Skin epidermis (tissue), 12 donors: Measurements from ENCODE around the gene TYSND1.
"Not testable (repeated sequence)": the region's sequence is repeated elsewhere in the genome, so short reads cannot be mapped to it uniquely, and the experiment has no call there.

Experiments used
- H3K27ac ChIP-seq, 21 experiments: fragments of 200-600 bp; sonication (generic) in 11 of 21; one replicate each; pipeline ENCODE4 v1.5.0; 2020; ENCODE audit warnings: mild to moderate bottlenecking in 3 of 21, inconsistent platforms in 2 of 21, moderate library complexity in 2 of 21
- H3K4me3 ChIP-seq, 7 experiments: fragments of 200-600 bp; sonication (generic) in 2 of 7; one replicate each; pipeline ENCODE4 v1.5.0; 2020; ENCODE audit warnings: inconsistent platforms in 2 of 7, mild to moderate bottlenecking in 2 of 7, moderate library complexity in 1 of 7

TYSND1 gene, protein sequence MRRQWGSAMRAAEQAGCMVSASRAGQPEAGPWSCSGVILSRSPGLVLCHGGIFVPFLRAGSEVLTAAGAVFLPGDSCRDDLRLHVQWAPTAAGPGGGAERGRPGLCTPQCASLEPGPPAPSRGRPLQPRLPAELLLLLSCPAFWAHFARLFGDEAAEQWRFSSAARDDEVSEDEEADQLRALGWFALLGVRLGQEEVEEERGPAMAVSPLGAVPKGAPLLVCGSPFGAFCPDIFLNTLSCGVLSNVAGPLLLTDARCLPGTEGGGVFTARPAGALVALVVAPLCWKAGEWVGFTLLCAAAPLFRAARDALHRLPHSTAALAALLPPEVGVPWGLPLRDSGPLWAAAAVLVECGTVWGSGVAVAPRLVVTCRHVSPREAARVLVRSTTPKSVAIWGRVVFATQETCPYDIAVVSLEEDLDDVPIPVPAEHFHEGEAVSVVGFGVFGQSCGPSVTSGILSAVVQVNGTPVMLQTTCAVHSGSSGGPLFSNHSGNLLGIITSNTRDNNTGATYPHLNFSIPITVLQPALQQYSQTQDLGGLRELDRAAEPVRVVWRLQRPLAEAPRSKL

DNA sequence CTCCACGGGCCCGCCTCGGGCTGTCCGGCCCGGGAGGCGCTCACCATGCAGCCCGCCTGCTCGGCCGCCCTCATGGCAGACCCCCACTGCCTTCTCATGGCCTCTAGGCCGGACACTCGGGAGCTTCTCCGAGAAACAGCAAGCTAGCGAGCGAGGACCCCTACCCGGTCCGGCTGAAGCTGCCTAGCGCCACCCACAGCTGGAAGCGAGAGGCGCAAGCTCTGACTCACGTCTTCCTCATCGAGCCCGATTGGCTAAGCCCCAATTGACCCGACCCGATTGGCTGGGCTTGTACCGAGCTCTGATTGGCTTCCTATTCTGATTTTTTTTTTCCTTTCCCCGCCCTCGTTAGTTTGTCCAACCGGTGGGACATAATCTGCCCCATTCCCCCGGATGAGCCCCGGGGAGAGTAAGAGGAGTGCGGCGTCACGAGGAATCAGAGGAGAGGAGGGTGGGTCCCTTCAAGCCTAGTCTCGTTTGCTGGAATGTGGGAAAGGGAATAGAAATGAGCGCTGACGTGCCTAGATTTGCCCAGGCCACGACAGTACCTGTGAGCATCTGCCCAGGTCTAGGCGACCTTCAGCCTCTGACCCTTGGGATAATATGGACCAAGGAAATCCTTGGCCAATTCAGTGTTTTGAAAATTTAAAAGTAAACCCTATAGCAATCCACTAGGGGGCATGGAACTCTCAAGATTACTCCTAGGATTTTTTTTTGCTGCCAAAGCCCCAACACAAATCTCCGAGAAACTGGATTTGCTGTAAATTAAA lies at the start of gene TYSND1:
Gene TYSND1, minus strand, starts transcription at position 212 of the 770 bp plus-strand sequence. Its CDS starts 114 bp downstream, at position 98.
- Histone ChIP-seq H3K27ac (peak within 1 kb of the TSS; percentile 75 to 97 (median 94)), H3K4me3 (peak within 1 kb of the TSS; percentile 59 to 90 (median 82))

DNA sequence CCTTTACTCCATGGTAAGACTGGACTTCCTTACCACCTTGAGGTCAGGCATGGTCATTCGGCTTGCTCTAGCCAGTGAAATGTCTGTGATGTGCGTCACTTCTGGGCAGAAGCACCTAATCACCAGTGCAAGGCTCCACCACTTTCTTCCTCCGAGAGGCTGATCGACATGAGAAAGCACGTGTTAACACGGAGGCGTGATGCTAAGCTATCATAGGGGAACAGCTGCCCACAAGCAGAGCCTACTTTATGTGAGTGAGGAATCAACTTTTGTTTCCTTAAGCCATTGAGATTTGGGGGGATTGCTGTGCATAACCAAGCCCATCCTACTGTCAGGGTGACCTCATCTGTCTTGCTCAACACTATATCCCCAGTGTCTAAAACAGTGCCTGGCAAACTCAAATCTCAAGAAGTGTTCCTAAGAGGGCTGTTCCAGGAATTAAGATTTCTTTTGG lies 46.9 kb upstream of the TYSND1 start:
- Histone ChIP-seq H3K4me3 (no peak overlapping the region), H3K27ac (peak overlapping the region in 14 of 21 experiments; percentile 0 to 76 (median 58))

DNA sequence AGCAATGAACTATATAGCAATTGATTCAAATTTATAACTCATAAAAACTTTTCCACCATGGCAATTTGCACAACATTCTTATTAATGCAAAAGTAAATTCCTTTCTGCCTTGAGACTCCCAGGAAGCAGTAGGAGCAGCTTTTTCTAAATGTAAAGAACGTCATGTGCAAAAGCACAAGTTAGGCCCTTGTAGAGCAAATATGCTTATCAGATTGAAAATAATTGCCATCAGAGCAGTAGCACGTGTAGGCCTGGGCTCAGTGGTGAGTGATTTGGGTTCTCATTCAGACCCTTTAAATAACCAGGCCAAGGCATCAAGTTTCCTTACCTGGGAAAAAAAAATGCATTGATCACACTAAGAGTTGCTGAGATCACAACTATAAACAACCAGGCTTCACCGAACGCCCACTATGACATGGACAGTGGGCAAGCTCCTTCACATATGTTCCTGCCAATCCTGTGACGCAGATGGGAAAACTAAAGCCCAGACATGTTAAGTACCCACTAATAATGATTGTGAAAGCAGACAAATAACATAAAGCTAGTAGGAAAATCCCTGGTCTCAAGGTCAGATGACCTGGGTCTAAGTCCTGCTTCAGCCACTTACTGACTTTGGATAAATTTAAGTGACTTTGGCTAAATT lies 45.9 kb upstream of the TYSND1 start:
- H3K27ac ChIP-seq, result peak overlapping the region in 18 of 21 experiments; percentile 0 to 76 (median 58)
- H3K4me3 ChIP-seq, result no peak overlapping the region

DNA sequence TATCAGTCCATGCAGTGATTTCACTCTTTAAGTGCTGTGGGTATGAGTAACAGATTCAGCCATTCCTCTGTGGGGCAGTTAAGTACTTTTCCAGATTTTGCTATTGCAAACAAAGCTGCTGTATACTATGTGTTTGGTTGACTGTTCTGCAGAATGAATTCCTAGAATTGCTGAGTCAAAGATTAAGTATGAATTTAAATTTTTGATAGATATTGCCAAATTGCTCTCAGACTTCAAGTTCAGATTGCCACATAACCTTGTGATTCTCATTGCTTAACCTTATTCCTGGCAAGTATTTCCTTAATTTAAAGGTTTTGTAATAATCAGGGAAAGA lies 45.4 kb upstream of the TYSND1 start:
- H3K4me3 ChIP-seq, result no peak overlapping the region
- peak overlapping the region in 10 of 21 experiments; percentile 48 to 76 (median 65) for H3K27ac ChIP-seq

DNA sequence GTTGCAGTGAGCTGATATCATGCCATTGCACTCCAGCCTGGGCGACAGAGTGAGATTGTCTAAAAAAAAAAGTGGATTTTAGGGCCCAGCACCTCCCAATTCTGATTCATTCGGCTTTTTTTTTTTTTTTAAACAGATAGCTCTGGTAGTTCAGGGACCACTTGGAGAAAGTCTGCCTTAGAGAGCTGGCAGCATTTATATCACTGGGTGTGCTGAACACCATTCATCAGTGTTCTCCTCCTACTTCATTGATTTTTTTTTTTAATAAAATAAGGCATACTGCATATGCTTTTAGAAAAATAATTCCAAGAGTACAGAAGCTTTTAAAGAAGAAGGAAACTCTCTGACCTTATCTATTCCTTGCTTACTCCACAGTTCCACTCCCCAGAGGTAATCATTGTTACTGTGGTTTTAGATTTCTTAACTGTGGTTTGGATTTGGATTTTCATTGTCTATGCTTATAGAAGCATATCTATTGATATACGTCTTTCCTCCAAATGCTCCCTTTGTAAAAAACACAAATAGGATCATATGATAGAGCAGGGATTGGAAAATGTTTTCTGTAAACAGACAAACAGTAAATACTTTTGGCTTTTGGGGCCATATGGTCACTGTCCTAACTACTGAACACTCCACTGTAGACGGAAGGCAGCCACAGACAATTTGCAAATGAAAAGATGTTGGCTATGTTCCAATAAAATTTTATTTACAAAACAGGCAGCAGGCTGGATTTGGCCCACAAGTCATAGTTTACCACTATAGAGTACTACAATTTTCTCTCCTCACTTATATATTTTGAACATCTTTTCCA lies 44.9 kb upstream of the TYSND1 start:
- H3K4me3 ChIP-seq, result no peak overlapping the region
- peak overlapping the region in 15 of 21 experiments; percentile 3 to 73 (median 31) for H3K27ac ChIP-seq

DNA sequence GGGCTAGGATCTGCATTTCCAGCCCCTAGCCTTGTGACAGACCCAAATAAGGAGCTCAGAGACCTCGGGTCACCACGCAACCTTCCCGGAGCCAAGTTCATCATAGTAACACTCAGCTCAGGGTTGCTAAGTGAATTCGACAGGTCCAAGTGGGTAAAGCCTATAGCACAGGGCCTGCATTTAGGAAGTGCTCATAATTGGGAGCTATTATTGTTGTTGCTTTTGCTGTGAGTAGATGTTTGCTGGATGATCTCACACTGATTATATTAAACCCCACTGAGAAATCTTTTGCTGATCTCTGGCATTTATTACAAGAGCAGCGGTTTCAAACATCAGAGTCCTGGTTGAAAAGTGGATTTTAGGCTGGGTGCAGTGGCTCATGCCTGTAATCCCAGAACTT lies 44.1 kb upstream of the TYSND1 start:
- Histone ChIP-seq H3K27ac (peak overlapping the region in 10 of 21 experiments; percentile 2 to 61 (median 18)), H3K4me3 (no peak overlapping the region)

DNA sequence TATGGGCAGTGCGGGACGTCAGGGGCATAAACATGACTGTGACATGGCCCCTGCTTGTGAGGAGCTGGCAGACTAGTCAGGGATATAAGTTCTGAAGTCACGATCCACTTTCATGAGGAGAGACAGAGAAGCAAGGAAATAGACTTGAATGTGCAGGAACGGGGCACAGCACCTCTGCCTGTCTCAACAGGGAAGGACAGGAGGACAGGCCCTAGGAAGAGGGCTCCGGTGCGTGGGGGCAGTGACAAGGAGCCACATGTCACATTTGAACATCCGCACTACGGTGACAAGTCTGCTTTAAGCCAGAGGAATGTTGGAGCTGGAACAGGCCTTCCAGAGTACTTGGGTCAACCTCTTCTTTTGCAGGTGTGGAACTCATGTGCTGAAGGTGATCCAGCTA lies 43.6 kb upstream of the TYSND1 start:
- H3K27ac ChIP-seq, result peak overlapping the region in 6 of 21 experiments; percentile 2 to 61 (median 32)
- no peak overlapping the region for H3K4me3 ChIP-seq

DNA sequence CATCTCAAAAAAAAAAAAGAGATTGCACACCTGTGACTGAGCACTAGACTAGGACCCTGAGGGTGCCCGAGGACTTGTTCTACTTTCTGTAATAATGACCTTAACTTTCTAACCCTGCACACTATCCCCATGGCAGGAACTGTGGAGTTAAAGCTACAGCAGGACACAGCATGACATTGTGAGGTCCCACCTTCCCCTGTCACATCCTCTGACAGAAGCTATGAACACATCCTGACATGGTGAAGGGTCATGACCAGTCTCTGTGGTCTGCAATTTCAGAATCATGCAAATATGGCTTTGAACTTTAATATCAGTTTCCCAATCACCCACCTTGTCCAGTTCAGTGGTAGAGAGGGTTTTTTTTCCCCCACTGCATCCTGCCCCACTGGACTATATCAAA lies 42.3 kb upstream of the TYSND1 start:
- no peak overlapping the region for H3K27ac ChIP-seq
- no peak overlapping the region for H3K4me3 ChIP-seq

DNA sequence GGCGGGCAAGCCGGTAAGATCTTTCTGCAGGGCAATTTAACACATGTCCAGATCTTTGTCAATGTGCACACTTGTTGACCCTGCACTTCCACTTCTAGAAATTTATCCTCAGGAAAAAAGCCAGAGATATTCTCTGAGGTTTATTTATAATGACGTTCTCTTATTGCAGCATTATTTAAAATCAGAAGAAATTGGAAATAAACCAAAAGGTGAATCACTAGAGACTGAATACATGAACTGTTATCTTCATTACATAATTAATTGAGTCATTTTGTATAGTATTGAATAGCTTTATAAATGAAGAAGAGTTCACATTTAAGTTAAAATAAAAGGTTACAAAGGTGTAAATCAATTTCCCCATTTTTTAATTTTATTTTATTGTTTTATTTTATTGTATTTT lies 40.1 kb upstream of the TYSND1 start:
- Histone ChIP-seq H3K27ac (no peak overlapping the region), H3K4me3 (no peak overlapping the region)

DNA sequence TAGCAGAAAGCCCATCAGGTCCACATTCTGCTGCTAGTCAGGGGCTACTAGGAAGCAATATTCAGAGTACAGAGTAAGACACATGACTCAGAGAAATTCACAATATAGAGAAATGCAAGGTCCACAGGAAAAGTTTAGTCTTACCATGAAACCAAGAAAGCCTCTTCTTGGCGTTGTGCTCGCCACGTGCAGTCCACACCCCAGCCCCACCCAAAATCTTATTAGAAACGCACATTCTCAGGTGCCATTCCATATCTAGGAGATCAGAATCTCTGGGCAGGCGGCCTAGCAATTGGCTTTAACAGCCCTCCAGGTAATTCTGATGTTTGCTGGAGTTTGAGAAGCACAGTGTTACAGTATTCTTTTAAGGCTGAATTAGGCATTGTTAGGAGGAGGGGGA lies 39.6 kb upstream of the TYSND1 start:
- no peak overlapping the region for H3K4me3 ChIP-seq
- H3K27ac ChIP-seq, result no peak overlapping the region

DNA sequence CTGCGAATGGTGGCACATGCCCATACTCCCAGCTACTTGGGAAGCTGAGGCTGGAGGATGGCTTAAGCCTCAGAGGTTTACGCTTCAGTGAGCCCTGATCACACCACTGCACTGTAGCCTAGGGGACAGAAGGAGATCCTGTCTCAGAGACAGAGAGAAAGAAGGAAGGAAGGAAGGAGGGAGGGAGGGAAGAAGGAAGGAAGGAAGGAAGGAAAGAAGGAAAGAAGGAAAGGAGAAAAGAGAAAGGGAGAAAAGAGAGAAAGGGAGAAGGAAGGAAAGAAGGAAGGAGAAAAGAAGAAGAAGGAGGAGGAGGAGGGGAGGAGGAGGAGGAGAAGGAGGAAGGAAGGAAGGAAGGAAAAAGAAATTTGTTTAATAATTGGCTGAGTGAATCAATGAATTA lies 36.8 kb upstream of the TYSND1 start:
- Histone ChIP-seq H3K4me3 (no peak overlapping the region), H3K27ac (no peak overlapping the region)

DNA sequence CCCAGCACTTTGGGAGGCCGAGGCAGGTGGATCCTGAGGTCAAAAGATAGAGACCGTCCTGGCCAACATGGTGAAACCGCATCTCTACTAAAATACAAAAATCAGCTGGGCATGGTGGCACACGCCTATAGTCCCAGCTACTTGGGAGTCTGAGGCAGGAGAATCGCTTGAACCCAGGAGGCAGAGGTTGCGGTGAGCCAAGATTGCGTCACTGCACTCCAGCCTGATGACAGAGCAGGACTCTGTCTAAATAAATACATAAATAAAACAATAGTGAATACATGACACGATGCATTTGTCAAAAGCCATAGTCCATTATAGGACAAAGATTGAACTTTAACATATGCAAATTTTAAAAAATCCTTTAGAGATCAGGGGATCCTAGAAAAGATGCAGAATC lies 32.7 kb upstream of the TYSND1 start:
- H3K27ac ChIP-seq, H3K4me3 ChIP-seq: not testable (repeated sequence)

DNA sequence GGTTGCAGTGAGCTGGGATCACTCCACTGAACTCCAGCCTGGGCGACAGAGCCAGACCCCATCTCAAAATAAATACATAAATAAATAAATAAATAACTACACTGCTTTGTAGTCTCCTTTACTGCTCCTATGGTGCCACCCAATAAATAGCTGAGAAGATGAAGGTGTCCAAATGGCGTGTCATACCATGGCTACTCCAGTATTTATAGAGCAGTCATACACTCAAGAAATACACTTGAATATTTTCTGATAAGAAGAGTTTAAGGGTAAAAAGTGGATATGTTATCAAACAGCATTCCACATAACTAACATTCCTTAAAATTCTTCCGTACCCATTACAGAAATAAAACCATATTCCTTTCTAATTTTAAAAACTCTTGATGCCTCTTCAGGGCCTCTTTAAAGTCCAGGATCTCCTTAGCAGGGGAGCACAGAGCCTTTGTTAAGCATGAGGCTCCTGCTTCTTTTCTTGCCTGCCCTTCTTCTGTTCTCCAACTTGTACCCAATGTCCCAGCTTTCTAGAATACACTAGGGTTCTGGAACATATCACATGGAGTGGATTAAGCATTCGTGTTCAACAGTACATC lies 31.7 kb upstream of the TYSND1 start:
- Histone ChIP-seq H3K27ac (no peak overlapping the region), H3K4me3 (no peak overlapping the region)

DNA sequence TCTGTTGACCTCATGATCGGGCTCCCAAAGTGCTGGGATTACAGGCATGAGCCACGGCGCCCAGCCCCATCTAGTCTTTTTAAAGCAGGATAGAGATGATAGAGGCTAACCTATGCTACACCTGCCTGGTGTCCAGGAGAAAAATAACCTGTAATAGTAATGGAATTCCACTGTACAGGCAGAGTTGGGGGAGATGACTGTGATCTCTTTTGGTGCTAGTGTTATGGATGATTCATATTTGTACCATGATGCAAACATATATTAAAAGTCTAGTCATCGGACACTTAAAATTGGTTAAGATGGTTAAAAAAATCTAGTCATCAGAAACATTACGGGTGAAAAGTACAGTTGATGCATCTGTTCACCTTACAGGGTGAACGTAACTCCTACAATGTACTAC lies 29.9 kb upstream of the TYSND1 start:
- H3K4me3 ChIP-seq, result no peak overlapping the region
- H3K27ac ChIP-seq, result no peak overlapping the region

DNA sequence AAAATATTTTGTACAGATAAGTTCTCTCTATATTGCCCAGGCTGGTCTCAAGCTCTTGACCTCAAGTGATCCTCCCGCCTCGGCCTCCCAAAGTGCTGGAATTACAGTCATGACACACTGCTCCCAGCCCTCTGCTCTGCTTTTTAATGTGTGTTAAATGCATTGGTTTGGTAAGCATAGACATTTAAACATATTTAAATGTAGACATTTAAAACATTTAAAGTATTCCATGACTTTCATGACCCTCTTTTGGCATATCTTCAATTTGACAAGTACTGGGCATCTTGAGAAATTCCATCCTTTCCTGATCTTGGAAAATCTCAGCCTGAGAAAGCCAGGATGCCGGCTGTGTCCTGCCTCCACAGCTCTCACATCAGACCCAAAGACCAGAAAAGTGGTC lies 29.0 kb upstream of the TYSND1 start:
- Histone ChIP-seq H3K4me3 (no peak overlapping the region), H3K27ac (no peak overlapping the region)

DNA sequence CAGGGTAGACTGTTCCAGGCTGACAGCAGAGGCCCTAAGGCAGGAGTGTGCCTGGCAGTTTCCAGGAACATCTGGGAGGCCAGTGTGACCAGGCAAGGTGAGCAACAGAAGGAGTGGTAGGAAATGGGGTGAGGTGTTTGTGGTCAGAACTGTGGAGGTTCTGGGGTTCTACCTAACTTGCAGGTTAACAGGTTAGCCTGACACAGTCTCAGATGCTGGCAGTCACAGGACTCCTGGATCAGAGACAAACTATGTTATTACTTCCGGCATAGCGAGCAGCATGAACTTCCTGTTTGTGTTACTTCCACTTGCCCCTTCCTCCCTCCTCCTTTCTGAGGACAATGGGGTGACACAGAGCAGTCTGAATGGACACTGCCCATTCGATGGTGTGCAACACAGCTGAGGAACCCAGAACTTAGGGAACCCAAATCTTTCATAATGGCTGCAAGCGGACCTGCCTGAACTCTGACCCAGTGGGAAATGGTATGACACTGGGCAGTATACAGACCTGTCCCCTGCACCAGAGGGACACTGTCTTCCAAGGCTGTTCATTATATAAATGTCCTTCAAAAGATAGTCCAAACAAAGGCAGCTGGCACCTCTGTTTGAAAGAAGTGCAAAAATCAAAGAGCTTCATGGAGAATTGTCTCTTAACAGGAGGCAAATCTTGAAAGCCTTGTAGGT lies 27.7 kb upstream of the TYSND1 start:
- H3K4me3 ChIP-seq, result no peak overlapping the region
- H3K27ac ChIP-seq, result peak overlapping the region in 11 of 21 experiments; percentile 16 to 71 (median 39)

DNA sequence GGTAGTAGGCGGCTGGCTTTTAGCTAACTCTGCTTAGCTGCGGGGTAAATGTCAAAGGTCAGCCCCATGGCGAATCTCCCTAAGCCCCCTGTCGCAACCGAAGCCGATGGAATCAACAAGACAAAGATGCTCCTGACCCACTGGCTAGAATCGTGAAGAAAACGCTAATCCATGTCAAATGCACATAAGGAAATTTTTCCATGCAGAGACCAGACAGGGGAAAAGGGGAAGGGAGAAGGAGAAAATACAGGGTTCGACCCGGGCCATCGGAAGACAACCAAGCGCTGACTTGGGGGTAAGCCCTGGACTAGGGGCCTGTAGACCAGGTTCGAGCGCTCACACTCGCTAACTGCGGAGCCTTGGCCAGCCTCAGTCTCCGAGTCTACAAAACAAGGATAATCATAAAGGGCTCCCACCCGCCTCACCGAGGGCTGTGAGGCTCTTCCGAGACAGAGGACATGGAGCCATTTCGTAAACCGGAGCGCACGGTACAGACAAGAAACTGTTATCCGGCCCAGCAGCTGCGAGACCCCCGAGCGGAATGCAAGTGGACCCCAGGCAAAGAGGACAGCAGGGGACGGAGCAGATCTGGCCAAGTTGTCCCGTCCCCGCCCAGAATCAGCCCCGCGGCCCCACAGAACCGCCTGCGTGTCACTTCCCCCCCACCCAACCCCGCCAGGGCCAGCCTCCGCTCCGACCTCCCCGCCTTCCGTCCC lies 23.3 kb upstream of the TYSND1 start:
- H3K27ac ChIP-seq, result peak overlapping the region; percentile 68 to 98 (median 93)
- H3K4me3 ChIP-seq, result peak overlapping the region; percentile 61 to 97 (median 85)

DNA sequence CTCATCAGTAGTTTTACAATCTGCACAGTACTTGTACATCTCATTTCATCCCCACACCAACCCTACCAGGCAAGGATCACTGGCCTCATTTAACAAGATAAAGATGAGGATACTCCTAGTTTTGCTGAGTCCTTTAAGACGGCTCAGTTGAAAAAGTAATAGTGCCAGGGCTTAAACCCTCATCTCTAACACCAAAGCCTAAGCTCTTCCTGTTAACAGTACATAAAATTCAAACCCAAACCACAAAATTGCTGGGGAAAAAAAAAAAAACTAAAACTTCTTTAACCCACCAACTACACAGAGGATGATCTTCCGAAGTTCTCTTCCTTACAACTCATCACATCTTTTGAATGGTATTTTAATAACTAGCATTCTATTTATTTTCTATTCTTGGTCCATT lies 22.5 kb upstream of the TYSND1 start:
- Histone ChIP-seq H3K27ac (peak overlapping the region in 12 of 21 experiments; percentile 12 to 98 (median 92)), H3K4me3 (peak overlapping the region; percentile 61 to 97 (median 85))
